OCI-LY7 (cell line): ENCODE measurements around the gene CHN2. TPM values are rescaled to one million over a fixed set of nuclear protein-coding genes. Genes with fewer than 3 reads are reported as not detected.

ENCODE experiments used
- BruUV-seq: library from RNA; stranded (reverse); fragments of 400-500 nt; replicated peaks from 2 replicates; lab custom pipeline; 2021; lab: Mats Ljungman, UMichigan
- CTCF ChIA-PET: fragments of 300-600 bp; sonication (Branson Sonifier 250); formaldehyde crosslinking; loops from one replicate; lab custom pipeline; 2022; ENCODE audit warnings: antibody characterized with exemption; ENCODE audit not compliant: unreplicated experiment; lab: Charles Lee
- POLR2A ChIA-PET: fragments of 300-600 bp; sonication (Branson Sonifier 250); formaldehyde crosslinking; loops from one replicate; lab custom pipeline; 2022; ENCODE audit warnings: antibody characterized with exemption; lab: Charles Lee
- DNase-seq: peaks from one replicate; pipeline ENCODE4 v3.0.0-alpha.2; 2015; ENCODE audit warnings: low spot score
- H2AFZ ChIP-seq: fragments of 200-600 bp; sonication (generic), shearing (Covaris generic); 2 replicates; pipeline ENCODE4 v1.6.1; 2014; ENCODE audit warnings: mild to moderate bottlenecking, antibody characterized with exemption, low read length, moderate library complexity
- H3K27ac ChIP-seq: fragments of 200-600 bp; sonication (generic); 2 replicates; pipeline ENCODE4 v1.5.1; 2014; ENCODE audit warnings: mixed run types, low read depth, mild to moderate bottlenecking, moderate library complexity, low read length, inconsistent platforms; ENCODE audit not compliant: poor library complexity, severe bottlenecking
- H3K36me3 ChIP-seq: fragments of 200-600 bp; sonication (generic); 2 replicates; pipeline ENCODE4 v1.6.1; 2014; ENCODE audit warnings: mild to moderate bottlenecking, antibody characterized with exemption, low read length, moderate library complexity, mixed read lengths; ENCODE audit not compliant: insufficient read depth
- H3K4me1 ChIP-seq: fragments of 200-600 bp; sonication (generic); 2 replicates; pipeline ENCODE4 v1.5.1; 2014; ENCODE audit warnings: mild to moderate bottlenecking, low read length; ENCODE audit not compliant: insufficient read depth, poor library complexity, severe bottlenecking
- H3K4me2 ChIP-seq: fragments of 200-600 bp; sonication (generic); 2 replicates; pipeline ENCODE4 v1.6.1; 2014; ENCODE audit warnings: mild to moderate bottlenecking, low read length
- H3K4me3 ChIP-seq: fragments of 200-600 bp; sonication (generic); 2 replicates; pipeline ENCODE4 v1.5.1; 2014; ENCODE audit warnings: mild to moderate bottlenecking, low read depth, low read length; ENCODE audit not compliant: poor library complexity, severe bottlenecking
- H3K79me2 ChIP-seq: fragments of 200-600 bp; sonication (generic); 2 replicates; pipeline ENCODE4 v1.6.1; 2016; ENCODE audit warnings: low read depth, mild to moderate bottlenecking, low read length, moderate library complexity, mixed read lengths; ENCODE audit not compliant: insufficient read depth
- H3K9me2 ChIP-seq: fragments of 200-600 bp; sonication (generic); 2 replicates; pipeline ENCODE4 v1.6.1; 2016; ENCODE audit warnings: mild to moderate bottlenecking, low read length, mixed read lengths; ENCODE audit not compliant: insufficient read depth
- H3K9me3 ChIP-seq: fragments of 200-600 bp; sonication (generic); 2 replicates; pipeline ENCODE4 v1.6.1; 2014; ENCODE audit warnings: mild to moderate bottlenecking, mixed run types, low read length, mixed read lengths
- H4K20me1 ChIP-seq: fragments of 200-600 bp; sonication (generic); 2 replicates; pipeline ENCODE4 v1.6.1; 2014; ENCODE audit warnings: mild to moderate bottlenecking, antibody characterized with exemption, low read length, moderate library complexity, mixed read lengths; ENCODE audit not compliant: insufficient read depth
- EZH2phosphoT487 ChIP-seq: fragments of 200-600 bp; sonication (generic); IDR thresholded peaks from 2 replicates; pipeline ENCODE4 v1.6.1; 2018; ENCODE audit warnings: low read depth, borderline replicate concordance, mild to moderate bottlenecking, mixed run types, antibody characterized with exemption, low read length, moderate library complexity, mixed read lengths
- intact Hi-C: fragments of 100-400 bp; cut with micrococcal nuclease; formaldehyde crosslinking; loops from one replicate; pipeline ENCODE4 v1.10.0; 2022; ENCODE audit not compliant: unreplicated experiment
- total RNA-seq, 2 experiments: library from RNA; depleted of rRNA in 1 of 2; stranded (reverse); fragments of >200 nt in 1 of 2; shearing (Covaris generic) in 1 of 2; gene quantifications; 2 replicates each; pipeline ENCODE4 v1.2.3, GENCODE V29; 2014 to 2022
- TF ChIP-seq, protein P1 (sequence below): fragments of 200-600 bp; sonication (generic); conservative IDR thresholded peaks from 2 replicates; pipeline ENCODE4 v1.5.1; 2014; ENCODE audit warnings: mild to moderate bottlenecking, antibody characterized with exemption, low read length, moderate library complexity, mixed read lengths

Gene CHN2
- total RNA-seq, 2 experiments from 2014 or later, result not detected

DNA sequence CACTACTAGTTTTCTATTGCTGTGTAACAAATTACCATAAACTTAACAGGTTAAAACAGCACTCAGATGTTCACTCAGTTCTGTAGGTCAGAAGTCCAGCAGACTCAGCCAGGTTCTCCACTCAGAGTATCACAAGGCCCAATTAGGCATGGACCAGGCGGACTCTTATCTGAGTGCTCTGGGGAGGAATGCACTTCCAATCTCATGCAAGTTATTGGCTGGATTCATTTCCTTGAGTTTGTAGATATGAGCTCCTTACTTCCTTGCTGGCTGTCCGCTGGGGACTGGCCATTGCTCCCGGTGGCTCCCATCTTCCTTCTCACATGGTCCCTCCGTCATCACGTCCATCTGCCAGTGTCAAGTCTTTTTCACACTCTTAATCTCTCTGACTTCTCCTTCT is 232.0 kb downstream of the CHN2 start:
- Histone ChIP-seq H3K79me2 (no peaks in the 10 kb centered on the region), H3K4me3 (no peak overlapping the region), H3K9me2 (no peaks in the 10 kb centered on the region), H3K9me3 (no peaks in the 10 kb centered on the region), H4K20me1 (no peaks in the 10 kb centered on the region), H3K36me3 (no peaks in the 10 kb centered on the region), H3K4me2 (no peak overlapping the region), H3K27ac (no peak overlapping the region), H2AFZ (no peak overlapping the region), H3K4me1 (no peaks in the 10 kb centered on the region)
- CTCF ChIA-PET, result interaction anchor here (0.5 kb wide), 1 partner anchor 59 kb away, joined by 14 read pairs; no protein-coding TSS in a partner anchor
- POLR2A ChIA-PET, result no interaction called here
- no peak for DNase-seq
- BruUV-seq, result no TSS peak
- intact Hi-C loops, result no loop called here
- TF ChIP-seq, protein P1, sequence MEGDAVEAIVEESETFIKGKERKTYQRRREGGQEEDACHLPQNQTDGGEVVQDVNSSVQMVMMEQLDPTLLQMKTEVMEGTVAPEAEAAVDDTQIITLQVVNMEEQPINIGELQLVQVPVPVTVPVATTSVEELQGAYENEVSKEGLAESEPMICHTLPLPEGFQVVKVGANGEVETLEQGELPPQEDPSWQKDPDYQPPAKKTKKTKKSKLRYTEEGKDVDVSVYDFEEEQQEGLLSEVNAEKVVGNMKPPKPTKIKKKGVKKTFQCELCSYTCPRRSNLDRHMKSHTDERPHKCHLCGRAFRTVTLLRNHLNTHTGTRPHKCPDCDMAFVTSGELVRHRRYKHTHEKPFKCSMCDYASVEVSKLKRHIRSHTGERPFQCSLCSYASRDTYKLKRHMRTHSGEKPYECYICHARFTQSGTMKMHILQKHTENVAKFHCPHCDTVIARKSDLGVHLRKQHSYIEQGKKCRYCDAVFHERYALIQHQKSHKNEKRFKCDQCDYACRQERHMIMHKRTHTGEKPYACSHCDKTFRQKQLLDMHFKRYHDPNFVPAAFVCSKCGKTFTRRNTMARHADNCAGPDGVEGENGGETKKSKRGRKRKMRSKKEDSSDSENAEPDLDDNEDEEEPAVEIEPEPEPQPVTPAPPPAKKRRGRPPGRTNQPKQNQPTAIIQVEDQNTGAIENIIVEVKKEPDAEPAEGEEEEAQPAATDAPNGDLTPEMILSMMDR, result no peak
- no peak for TF ChIP-seq EZH2phosphoT487

DNA sequence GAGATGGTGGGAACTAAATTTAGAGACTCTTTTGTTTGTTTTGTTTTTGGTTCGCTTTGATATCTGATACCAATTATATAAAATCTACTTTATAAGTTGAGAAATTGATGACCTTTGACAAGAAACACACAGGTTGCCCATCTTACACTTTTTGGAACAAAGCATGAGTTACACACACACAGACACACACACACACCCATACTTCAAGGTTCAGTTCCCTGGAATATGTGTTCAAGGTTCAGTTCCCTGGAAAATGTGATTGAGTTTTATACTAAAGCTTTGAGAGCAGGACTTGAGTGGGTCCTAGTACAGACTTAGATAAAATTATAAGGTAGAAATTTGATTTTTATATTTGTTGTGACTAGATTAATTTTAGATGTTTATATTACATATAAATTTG is 234.8 kb downstream of the CHN2 start:
- H3K4me2 ChIP-seq, result no peak overlapping the region
- intact Hi-C loops, result no loop called here
- no peaks in the 10 kb centered on the region for H3K9me2 ChIP-seq
- H4K20me1 ChIP-seq, result no peaks in the 10 kb centered on the region
- no peaks in the 10 kb centered on the region for H3K36me3 ChIP-seq
- CTCF ChIA-PET, result no interaction called here
- no peak overlapping the region for H2AFZ ChIP-seq
- POLR2A ChIA-PET, result no interaction called here
- H3K4me1 ChIP-seq, result no peaks in the 10 kb centered on the region
- H3K27ac ChIP-seq, result no peak overlapping the region
- H3K9me3 ChIP-seq, result no peaks in the 10 kb centered on the region
- H3K79me2 ChIP-seq, result no peaks in the 10 kb centered on the region
- DNase-seq, result no peak
- no TSS peak for BruUV-seq
- TF ChIP-seq, protein P1, result no peak
- TF ChIP-seq EZH2phosphoT487, result no peak
- no peak overlapping the region for H3K4me3 ChIP-seq

DNA sequence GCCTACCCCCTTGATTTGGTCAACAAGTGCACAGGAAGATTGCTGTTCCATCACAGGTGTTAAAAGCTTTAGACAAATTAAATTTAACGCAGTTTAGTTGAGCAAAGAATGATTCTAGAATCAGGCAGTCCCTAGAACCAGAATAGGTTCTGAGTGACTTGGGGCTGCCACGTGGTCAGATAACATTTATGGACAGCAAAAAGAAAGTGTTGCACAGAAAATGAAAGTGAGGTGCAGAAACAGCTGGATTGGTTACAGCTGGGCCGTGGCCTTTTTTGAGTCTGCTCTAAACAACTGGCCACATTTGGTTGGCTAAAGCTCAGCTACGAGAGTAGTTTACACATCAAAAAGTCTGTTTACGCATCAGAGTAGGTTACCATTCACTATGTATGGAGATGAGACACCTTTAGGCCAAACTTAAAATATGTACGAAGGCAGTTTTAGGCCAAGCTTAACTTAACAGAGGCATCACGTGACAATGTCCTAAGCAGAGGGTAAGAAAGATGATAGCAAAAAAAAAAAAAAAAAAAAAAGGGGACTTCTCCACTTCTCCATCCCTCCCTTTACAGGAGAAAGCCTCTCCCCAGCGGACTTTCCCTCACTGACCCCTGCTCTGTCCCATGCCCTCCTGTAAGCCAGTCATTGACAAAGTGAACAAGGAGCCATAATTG is 235.8 kb downstream of the CHN2 start:
- DNase-seq, result no peak
- Histone ChIP-seq H3K9me2 (no peaks in the 10 kb centered on the region), H3K4me2 (no peak overlapping the region), H3K79me2 (no peaks in the 10 kb centered on the region), H3K9me3 (no peaks in the 10 kb centered on the region), H4K20me1 (no peaks in the 10 kb centered on the region), H2AFZ (no peak overlapping the region), H3K36me3 (no peaks in the 10 kb centered on the region), H3K4me3 (no peak overlapping the region), H3K4me1 (no peaks in the 10 kb centered on the region), H3K27ac (no peak overlapping the region)
- TF ChIP-seq, protein P1, result no peak
- TF ChIP-seq EZH2phosphoT487, result no peak
- ChIA-PET POLR2A (interaction anchor here (0.7 kb wide), 1 partner anchor 38 kb away, joined by 3 read pairs; no protein-coding TSS in a partner anchor), CTCF (no interaction called here)
- no TSS peak for BruUV-seq
- intact Hi-C loops, result no loop called here
